Measurements from ENCODE around the gene CTSA.
"Not testable (repeated sequence)": the region's sequence is repeated elsewhere in the genome, so short reads cannot be mapped to it uniquely, and the experiment has no call there.

The CTSA gene

DNA sequence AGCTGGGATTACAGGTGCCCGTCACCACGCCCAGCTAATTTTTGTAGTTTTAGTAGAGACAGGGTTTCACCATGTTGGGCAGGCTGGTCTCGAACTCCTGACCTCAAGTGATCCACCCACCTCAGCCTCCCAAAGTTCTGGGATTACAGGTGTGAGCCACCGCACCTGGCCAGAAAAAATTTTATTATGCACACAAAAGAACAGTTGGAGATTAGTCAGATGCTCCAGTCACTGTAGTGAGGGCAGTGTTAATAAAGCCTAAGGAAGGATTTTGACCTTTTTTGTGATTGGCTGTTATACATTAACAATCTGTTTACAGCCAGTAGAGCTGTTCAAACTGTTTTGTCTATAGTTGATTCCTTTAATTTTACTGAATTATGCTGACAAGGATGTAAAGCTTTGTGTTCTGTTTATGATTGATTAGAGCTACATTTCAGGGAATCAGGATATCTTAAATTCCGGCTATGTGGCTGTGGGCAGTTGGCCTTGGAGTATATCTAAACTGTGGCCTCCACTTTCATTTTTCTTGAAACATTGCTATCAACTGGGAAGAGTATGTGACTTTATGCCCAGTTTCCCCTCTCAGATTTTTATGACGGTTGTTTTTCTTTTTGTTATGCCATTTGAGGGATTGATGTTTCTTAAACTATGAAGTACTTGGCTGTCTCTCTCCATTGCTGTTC, 23.9 kb upstream of the CTSA start:
- DNase-seq, result no peak

DNA sequence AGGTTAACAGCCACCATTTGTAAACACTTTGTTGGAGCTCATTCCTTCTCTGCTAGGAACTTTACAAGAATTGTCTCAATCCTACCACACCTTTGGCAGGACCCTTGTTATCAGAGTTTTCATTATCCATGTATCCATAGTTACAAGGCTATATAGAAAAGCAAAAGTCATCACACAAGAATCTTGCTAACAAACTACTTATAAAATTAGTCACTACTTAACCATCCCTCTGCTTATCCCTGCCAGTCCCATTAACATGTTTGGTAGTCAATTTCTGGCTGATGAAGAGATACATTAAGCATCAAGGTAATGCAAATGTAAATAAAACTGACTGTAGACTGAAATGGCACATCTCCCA, 23.3 kb upstream of the CTSA start:
- no peak for DNase-seq

DNA sequence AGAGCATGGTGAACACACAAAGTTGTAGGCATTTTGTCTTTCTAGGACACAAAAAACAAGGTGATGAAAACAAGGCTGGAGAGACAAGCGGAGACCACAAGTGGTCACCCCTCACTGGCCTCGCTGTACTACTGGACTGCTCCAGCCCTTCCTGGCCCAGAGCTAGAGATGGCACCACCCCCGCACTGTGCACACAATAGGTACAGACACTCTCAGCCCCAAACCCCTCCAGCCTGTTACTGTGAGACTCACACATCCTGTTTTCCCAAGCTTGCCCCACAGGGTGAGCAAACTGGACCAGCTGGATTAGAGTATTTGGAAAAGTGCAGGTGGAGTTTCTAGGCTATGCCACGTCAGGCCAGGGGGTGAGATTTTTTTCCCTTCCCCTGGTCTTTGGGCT, 18.5 kb upstream of the CTSA start:
- no peak for DNase-seq

DNA sequence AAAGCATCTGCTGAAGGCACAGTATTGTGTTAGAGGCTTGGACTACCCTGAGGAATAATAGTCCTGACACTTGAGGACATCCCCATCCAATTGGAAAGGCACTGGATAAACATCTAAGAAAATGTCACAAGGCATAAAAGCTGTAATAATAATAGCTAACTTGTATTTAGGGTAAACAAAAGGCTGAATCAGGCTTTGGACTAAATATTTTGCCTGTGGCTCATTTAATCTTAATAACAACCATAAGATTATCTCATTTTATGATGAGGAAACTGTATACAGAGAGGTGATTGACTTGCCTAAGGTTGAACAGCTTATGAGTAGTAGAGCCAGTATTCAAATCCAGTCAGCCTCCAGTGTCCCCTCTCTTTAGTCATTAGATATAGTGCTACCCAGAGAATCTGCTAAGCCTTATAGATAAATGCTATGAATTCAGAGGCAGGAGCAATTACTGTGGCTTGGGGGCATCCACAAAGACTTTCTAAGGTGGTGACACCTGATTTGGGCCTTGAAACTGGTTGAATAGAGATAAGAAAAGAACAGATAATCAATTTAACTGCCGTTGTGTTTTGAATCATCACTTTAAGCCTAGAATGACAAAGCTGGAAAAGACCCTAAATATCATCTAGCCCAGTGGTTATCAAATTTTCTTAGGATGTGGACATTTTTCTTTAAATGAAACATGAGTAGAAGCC, 17.6 kb upstream of the CTSA start:
- DNase-seq, result no peak

DNA sequence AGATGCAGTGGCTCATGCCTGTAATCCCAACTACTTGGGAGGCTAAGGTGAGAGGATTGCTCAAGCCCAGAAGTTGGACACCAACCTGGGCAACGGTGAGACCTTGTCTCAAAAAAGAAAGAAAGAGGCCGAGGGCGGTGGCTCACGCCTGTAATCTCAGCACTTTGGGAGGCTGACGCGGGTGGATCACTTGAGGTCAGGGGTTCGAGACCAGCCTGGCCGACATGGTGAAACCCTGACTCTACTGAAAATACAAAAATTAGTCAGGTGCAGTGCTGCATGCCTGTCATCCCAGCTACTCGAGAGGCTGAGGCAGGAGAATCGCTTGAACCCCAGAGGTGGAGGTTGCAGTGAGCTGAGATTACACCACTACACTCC, 17.0 kb upstream of the CTSA start:
- not testable (repeated sequence) for DNase-seq

DNA sequence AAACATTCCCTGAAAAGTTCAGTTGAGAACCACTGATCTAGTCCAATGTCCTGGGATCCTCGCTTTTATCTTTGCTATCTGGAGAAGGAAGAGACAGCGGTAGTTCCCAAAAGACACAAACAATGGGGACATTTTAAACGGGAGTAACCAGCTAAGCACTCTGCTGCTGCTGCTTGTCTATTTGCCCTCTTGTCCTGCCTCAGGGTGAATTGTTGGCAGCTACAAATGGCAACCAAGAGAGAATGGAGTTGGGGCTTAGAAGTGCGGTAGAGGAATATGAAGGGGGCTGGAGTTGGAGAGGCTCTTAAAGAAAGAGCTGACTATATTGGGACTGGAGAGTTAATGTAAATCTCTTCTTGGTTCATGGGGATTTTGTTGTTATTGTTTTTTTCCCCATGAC, 16.6 kb upstream of the CTSA start:
- DNase-seq, result no peak

DNA sequence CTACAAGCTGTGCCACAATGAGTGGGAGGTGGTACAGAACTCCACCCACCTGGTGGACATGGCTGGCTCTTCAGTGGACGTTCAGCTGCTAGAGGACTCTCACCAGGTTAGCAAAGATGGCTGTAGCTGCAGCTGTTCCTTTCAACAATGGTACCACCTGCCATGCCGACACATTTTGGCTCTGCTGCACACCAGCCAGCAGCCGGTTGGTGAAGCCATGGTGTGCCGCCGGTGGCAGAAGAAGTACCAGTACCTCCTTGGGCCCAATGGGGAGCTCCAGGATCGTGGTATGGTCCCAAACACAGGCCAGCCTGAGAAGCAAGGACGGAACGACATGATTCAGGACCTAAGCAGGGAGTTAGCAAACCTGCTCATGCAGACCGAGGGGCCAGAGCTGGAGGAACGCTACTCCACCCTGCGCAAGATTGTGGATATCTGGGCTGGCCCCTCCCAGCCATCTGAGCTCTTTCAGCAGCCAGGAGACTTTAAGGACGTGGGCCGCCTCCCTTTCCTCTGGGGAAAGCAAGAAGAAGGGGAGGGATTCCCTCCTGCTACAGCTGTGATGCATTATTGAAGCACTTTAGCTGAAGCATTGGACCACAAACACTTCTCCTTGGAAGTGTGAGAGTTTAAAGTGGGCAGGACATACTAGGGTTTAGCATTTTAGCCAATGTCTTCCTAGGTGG, 12.9 kb upstream of the CTSA start:
- DNase-seq, result no peak

DNA sequence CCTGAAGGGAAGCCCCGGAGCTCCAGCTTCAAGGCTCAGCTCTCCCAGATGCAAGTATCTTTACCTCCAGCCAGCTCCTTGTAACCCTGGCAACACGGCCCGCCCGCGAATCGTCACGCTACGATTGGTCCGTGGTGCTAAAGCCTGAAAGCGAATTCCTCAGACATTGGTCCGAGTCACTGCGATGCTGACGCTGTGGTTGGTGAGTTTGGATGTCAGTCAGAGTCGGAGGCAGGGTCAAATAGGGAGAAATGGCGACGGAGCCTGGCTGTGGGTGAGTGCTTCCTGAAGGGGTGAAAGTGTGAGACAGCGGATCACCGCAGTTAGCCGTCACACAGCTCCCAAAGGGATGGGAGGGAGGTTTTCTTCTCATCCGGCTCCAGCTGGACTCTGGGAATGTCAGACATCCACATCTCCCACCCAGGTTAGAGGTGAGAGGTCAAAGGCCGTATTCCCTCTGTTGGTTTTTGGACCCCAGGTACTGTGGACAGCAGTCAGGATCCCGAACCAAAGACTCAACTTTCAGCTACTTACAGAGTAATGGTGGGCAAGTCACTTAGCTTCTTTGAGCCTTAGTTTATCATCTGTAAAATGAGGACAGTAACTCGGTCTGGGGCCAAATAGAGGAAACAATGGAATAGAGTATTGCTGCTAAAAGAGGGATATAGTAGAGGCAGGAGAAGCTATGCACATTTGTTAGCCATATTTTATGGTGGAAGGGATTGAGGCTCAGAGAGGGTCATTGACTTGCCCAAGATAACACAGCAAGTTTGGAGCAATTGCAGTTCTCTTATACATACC, 9.9 kb upstream of the CTSA start, which contains the start of gene ZSWIM1:
ZSWIM1 (plus strand) TSS at position 240 of the 801 bp plus-strand sequence. CDS start 1,366 bp downstream, outside the sequence.
- DNase-seq, result peak; percentile 99

DNA sequence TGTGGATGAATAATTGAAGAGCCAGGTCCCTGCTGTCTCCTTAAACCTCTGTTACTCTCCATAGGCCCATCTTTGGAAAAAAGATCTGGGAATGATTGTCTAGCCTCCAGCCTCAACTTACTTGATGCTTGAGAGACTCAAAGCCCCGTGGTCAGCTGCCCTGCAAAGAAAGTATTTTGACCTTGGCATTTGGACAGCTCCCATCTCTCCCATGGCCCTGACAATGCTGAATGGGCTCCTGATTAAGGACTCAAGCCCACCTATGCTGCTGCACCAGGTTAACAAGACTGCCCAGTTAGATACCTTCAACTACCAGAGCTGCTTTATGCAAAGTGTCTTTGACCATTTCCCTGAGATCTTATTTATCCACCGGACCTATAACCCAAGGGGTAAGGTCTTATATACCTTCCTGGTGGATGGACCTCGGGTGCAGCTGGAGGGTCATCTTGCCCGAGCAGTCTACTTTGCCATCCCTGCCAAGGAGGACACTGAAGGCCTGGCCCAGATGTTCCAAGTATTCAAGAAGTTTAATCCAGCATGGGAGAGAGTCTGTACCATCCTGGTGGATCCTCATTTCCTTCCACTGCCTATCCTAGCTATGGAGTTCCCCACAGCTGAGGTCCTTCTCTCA, 8.6 kb upstream of the CTSA start:
- DNase-seq, result no peak

DNA sequence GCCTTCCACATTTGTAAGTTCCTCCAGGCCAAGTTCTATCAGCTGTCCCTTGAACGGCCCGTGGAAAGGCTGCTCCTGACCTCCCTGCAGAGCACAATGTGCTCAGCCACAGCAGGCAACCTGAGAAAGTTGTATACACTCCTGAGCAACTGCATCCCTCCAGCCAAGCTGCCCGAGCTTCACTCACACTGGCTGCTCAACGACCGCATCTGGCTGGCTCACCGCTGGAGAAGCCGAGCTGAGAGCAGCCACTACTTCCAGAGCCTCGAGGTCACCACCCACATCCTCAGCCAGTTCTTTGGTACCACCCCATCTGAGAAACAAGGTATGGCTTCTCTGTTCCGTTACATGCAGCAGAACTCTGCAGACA, 8.1 kb upstream of the CTSA start:
- DNase-seq, result no peak

DNA sequence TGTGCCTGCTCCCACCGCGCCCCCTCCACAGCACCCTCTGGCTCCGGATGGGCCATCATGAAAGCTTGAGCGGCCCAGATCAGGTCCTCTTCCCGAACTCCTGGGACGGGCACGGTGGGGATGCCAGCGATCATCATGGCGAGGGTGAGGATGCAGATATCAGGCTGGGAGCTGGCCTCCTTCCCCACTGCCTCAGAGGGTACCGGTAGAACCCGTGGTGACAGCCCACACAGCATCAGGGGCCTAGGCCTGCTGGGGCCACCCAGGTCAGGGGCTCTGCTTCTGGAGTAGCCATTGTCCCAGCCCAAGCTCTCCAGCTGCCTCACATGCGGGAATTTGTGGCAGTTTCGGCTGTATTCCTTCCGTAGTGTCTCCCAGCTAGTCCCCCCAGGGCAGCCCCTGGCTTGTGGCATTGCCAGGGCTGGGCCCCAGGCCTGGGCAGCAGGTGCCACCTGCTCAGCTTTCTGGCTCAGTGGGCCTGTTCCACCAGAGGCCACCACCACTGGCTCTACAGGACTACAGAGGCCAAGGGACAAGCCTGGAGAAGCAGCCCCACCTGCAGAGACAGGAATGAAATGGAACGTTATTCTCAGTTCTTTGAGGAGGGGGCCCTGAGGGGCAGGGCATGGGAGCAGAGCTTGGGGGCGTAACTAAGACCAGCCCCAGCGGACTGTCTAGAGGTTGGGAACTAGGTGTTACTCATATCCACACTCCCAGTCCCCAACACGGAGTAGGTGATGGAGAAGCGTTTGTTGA, 4.4 kb upstream of the CTSA start:
- DNase-seq, result no peak

DNA sequence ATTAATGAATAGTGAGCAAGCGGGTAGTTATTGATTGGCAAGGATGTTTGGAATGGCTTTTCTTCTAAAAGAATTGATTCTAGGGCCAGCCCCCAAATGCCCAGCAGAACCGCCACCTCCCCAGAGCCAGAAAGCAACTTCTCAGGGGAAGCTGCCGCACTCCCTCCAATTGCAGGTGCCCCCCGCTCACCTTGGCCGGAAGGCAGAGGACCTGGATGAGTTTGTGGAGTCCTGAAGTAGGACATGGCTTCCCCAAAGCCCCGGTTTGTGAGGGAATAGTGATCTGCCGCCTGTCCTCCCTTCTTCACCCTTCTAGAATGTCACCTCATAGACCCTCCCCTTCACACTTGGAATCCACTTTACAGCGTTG, 3.8 kb upstream of the CTSA start, which contains the start of gene SPATA25:
SPATA25 (minus strand) TSS at position 277 of the 370 bp plus-strand sequence; CDS start at position 245, 32 bp downstream.
- DNase-seq, result no peak

DNA sequence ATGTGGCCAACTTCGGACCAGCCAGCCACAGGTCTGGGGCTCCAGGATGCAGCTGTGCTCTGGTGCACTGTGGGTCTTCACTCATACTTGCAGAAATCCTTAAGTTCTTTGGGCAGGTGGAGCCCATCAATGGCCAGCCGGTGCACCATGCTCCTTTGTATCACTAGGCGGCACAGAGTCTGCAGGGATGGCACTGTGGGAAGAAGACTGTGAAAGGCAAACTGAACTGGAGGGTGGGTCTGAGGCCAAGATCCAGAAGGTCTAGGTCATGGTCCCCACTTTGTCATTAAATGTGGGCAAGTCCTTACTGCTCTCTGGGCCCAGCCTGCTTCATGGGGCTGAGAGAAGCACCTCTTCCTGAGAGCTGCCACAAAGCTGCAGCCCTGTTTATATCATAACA, 2.5 kb upstream of the CTSA start:
- no peak for DNase-seq

DNA sequence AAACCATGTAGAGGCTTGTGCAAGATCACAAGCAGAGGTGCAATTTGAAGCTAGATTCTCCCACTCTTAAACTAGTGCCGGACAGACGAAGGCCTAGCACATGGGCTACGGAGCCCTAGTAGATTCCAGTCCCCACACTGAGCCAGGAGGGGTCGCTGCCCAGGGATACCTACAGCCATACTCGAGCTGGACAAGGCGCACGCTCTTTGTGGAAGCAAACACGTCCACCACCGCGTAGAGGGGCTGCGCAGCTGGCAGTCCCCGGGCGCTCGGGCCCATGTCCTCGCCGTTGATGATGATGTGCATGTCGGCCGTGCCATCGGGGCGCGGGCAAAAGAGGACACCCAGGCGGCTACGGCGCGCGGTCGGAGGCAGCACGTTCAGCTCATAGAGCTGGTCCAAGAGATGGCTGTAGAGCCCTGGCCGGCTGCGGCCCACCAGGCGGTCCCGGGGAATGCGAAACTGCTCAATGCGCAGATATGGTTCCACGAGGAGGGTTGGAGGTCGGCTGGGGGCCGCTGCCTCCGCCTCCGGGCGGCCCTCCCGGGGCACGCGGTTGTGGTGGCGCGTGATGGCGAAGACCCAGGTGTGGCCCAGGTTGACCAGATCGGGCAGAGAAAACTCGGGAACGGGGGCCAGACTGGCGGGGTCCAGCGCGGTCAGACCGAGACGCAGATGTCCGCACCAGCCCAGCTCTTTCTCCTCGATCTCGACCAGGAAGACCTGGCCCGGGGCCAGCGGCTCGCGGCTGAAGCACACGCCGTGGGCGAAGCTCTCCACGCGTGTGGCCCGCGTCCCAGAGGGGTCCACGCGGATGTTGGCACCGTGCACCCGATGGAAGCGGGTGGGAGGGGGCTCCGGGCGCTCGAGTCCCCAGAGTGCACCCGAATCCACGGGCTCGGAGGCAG, 804 bp upstream of the CTSA start:
- DNase-seq, result peak; percentile 54 to 89

DNA sequence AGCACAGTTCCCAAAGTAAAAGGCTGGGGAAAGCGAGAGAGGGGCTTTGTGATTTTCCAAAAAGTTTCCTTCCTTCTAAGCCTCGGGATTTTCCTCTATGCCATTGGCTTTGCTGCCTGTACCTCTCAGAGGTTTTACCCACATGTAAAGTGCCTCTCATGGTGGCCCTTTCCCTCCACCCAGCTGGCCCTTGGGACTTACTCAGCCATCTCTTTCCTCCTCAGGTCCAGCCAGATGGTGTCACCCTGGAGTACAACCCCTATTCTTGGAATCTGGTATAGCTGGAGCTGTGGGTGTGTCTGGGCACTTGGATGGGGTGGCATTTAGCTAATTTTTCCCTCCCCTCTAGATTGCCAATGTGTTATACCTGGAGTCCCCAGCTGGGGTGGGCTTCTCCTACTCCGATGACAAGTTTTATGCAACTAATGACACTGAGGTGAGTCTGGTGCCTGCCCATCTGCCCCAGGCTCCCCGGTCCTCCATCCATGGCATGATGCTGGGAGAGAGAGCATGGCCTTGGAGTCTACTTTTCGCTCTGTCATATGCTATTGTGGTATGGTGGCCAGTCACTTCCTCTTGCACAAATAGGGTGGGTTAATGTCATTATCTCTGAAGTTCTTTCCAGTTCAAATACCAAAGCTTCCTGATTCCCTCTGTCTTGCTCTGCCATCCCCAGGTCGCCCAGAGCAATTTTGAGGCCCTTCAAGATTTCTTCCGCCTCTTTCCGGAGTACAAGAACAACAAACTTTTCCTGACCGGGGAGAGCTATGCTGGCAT, 1.1 kb downstream of the CTSA start:
- DNase-seq, result no peak

DNA sequence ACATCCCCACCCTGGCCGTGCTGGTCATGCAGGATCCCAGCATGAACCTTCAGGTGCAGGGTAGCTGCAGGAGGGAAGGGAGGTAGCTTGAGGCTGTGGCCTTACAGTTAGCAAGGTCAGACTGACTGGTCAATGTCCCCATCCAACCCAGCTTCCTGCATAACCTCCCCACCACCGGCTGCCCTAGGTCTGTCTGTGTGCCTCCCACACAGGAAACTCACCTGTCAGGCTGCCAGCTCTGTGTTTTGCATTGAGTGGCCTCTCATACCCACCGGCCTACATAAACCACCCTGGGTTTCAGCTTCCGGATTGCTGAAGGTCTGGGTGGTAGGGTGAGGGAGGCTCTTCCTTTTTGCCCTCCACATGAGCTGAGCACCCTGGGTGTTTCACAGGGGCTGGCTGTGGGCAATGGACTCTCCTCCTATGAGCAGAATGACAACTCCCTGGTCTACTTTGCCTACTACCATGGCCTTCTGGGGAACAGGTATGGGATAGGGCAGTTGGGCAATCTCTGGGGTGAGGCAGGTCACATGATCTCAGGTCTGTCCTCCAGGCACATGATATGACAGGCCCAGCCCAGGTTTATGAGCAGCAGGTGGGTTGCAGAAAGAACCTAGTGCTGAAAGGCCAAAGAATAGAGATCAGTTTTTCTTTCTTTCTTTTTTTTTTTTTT, 1.8 kb downstream of the CTSA start:
- no peak for DNase-seq

DNA sequence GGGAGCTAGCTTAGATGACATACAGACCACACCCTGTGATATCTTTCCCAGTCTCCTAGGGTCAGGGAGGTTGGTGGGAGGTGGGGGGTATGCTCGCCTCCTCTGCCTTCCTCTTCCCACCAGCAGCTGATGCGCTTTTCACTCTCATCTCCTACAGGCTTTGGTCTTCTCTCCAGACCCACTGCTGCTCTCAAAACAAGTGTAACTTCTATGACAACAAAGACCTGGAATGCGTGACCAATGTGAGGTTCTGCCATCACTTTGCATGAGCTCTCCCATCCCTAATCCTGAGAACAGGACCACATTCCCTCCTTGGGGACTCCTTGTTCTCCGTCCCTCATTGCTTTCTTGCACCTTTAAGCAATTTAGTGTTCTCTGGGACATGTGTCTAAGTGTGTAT, 2.7 kb downstream of the CTSA start:
- DNase-seq, result no peak

DNA sequence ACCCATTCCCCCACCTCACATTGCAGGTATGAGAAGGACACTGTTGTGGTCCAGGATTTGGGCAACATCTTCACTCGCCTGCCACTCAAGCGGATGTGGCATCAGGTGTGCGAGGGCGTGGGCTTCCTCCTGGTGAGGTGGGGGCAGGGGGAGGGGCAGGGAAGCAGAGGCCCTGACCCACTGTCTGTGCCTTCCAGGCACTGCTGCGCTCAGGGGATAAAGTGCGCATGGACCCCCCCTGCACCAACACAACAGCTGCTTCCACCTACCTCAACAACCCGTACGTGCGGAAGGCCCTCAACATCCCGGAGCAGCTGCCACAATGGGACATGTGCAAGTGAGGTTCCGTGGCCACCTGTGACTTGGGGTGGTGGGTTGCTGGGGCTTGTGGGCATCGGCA, 3.7 kb downstream of the CTSA start:
- no peak for DNase-seq

DNA sequence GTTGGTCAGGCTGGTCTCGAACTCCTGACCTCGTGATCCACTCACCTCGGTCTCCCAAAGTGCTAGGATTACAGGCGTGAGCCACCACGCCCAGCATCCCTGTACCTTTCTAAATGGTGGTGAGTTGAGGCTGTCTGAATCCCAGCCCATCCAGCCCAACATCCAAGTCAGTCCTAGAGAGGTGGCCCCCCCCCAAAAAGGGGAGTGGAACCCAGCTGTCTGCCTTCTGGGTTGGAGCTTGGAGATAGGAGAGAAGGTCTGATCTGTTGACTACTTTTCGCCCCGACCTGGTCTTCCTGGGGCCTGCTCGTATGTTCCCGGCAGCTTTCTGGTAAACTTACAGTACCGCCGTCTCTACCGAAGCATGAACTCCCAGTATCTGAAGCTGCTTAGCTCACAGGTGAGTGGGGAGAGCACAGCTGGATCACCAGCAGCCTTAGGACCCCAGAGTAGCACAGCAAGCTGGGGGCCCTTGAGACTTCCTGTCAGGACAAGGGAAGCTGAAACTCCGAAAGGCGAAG, 5.6 kb downstream of the CTSA start:
- no peak for DNase-seq
